Stimulated activated CD8-positive, alpha-beta memory T cell treated with anti-CD3 and anti-CD28 coated beads, Interleukin-2, amount 100 ng/mL, for 1 hour (primary cell): Measurements from ENCODE around the gene SOX5.
"Not testable (repeated sequence)": the region's sequence is repeated elsewhere in the genome, so short reads cannot be mapped to it uniquely, and the experiment has no call there.

Experiments used
- DNase-seq, 2 donors: peaks; one replicate each; pipeline ENCODE4 v3.0.0-alpha.2; 2020; ENCODE audit warnings: low read depth in 2 of 2

SOX5 gene

DNA sequence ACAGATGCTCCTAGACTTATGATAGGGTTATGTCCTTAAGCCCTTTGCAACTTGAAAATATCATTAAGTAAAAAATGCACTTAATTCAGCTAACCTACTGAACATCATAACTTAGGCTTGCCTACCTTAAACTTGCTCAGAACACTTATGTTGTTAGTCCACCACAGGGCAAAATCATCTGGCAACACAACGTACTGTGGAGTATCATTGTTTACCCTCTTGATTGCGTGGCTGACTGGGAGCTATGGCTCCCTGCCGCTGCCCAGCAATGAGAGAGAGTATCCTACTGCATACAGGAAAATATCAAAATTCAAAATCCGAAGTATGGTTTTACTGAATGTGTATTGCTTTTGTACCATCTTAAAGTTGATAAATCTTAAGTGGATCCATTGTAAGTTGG lies 105.5 kb downstream of the SOX5 start:
- no peak for DNase-seq

DNA sequence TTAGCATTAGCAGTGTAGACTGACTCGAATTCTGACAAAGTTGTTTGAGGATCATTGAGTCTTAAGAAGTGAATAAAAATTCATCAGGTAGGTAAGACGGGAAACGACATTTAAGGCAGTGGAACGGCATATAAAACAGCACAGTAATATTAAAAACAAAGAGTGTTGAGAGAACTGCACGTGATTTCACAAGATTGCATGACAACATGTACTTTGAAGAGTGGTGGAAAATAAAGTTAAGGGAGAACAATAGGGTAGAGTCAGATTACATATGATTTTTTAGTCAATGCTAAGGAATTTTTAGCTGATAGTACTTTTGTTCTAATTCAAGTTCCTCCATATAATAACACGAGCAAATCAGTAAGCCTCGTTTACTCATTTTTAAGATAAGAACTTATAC lies 115.4 kb downstream of the SOX5 start:
- DNase-seq, result no peak

DNA sequence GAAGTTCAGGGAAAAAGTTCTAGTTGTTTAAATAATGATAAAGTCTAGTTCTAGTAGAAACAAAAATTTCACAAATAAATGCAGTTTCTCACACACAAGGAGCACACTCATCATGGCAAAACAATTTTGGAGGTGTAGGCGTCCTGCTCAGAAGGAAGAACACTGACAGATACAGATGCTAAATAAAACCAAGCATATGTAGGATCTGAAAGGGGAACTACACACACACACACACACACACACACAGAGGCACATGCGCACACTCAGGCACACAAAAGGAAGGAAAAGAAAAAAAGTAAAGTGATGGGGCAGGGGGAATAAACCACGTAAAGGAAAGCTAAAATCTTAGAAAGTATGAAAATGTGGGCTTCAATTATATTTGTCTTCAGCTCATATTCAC lies 117.7 kb downstream of the SOX5 start:
- DNase-seq, result no peak

DNA sequence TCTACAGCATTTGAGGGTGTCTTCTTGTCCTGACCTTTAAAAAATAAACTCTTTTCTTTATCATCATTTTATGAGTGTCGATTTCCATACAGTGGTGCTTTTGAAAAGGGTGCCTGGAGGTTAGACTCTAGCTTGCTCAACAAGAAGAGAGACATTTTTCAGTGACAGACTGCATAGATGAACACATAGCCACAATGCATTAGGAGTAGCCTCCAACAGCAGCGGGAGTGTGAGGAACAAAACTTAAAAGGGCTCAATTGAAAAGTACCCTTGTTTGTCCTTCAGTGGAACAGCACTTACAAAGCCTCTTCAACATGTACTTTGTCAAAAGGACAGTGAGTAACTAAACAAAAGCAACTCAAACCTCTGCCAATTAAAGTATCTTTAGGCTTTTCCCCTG lies 119.3 kb downstream of the SOX5 start:
- DNase-seq, result no peak

DNA sequence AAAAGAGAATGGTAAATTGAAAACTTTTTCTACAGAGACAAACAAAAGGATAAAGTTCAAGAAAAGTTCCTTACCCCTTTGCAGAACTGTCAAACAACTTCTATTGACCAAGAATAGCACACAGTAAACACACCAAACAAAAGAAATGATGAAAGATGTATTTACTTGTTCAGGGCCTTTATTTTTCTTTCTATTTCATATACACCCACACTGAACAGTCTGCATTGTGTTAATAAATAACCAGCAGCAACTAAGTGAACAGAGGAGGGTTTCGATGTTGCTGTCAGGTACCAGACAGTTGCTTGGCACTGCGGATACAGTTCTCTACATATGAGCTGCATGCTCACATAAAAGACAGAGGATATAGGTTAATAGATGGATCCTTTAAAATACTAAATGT lies 122.1 kb downstream of the SOX5 start:
- no peak for DNase-seq

DNA sequence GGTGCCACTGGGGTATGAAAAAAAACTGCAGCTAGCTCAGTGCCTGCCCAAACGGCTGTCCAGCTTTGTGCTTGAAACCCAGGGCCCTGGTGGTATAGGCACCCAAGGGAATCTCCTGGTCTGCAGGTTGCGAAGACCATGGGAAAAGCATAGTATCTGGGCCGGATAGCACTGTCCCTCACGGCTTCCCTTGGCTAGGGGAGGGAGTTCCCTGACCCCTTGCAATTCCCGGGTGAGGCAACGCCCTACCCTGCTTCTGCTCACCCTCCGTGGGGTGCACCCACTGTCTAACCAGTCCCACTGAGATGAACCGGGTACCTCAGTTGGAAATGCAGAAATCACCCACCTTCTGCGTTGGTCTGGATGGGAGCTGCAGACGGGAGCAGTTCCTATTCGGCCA lies 124.3 kb downstream of the SOX5 start:
- DNase-seq, result not testable (repeated sequence)

DNA sequence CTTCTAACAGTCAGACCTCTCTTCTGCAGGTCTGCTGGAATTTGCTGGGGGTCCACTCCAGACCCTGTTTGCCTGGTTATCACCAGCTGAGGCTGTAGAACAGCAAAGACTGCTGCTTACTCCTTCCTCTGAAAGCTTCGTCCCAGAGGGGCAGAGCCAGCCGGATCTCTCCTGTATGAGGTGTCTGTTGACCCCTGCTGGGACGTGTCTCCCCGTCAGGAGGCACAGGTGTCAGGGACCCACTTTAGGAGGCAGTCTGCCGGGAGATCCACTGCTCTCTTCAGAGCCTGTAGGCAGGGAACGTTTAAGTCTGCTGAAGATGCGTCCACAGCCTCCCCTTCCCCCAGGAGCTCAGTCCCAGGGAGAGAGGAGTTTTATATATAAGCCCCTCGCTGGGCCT lies 125.1 kb downstream of the SOX5 start:
- DNase-seq, result no peak

DNA sequence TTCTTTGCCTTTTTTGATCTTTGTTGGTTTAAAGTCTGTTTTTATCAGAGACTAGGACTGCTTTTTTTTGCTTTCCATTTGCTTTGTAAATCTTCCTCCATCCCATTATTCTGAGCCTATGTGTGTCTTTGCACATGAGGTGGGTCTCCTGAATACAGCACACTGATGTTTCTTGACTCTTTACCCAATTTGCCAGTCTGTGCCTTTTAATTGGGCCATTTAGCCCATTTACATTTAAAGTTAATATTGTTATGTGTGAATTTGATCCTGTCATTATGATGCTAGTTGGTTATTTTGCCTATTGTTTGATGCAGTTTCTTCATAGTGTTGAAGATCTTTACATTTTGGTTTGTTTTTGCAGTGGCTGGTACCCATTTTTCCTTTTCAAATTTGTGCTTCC lies 126.6 kb downstream of the SOX5 start:
- not testable (repeated sequence) for DNase-seq

DNA sequence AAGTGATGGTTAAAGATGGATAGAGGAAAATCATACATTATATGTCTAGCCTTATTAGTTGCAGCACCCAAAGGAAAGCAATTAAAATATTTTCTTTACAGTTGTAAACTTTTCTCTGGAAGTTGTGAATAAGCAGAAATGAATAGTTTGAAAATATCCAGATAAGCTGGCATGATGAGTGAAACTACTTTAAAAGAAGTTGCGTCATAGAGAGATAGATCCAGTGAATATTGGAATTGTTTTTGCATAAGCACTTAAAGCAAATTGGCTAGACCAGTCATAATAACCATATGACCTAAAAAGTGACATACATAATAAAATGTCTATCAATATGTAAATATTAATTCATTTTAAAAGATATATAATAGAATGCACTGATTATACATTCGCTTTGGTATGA lies 132.1 kb downstream of the SOX5 start:
- DNase-seq, result no peak

DNA sequence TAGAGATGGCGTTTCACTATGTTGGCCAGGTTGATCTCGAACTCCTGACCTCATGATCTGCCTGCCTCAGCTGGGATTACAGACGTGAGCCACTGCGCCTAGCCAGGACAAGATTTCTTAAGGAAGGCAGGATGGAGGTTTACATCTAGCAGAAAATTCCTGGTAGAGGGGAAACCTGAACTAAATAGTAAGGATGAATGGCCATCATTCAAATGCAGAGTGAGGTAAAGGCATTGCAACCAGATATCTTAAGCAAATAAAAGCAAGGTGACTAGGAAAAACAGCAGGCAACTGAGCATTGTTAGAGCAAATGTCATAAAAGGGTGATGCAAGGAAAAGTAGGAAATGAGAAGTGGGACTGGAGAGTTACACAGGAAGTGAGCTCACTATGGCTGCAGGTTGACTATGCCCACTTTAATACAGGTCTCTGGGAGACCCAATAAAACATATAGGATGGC lies 133.0 kb downstream of the SOX5 start:
- no peak for DNase-seq

DNA sequence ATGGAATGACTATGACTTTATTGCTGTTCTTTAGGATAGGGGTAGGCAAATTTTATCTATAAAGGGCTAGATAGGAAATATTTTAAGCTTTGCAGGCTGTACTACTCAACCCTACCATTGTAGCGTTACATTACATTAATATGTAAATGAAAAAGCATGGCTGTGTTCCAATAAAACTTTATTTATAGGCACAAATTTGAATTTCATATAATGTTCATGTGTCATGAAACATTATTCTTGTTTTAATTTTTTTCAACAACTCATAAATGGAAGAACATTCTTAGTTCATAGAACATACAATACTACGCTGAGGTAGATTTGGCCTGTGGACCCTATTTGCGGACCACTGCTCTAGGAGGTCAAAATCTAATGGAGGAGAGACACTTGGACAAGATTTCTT lies 133.7 kb downstream of the SOX5 start:
- no peak for DNase-seq

DNA sequence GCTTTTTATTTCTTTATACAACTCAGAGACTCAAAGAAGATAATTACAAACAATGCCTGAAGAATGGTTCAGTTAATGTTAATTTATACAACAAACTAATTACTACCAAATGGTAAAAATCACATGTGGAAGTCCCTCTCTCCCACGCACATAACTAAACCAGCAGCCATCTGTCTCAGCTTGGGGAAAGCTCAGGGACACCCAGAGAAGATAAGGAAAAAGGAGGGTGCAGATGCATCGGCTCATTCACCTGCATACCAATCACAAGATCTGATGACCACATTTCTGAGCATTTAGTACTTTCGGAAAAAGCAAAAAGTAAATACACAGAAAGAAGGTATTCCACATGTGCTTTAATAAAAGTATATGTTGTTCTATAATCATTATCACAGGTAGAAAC lies 136.3 kb downstream of the SOX5 start:
- no peak for DNase-seq

DNA sequence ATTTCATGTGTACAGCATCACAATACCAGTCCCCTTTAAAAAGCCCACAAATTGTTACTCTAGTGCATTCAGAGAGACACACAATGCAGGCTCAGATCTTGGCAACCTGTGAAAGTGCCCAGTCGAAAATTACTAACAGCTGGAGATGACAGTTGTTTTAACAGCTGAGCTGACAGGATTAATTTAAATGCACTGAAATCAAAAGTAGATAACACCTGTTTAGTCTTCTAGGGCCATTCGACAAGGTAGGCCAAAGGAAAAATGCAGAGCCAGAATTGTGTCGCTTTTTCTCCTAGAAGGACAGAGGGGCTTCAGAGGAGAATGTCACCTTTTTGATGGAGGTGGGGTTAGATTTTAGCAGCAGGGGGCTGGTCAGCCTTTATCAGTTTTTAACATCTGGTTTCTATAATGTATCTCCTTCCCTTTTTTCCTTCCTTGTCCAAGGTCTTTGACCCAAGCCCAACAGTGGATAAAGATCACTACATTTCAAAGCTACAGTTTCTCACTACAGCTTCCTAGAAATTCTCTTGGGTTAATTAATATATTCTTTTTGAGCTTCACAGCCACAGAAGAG lies 139.1 kb downstream of the SOX5 start:
- no peak for DNase-seq

DNA sequence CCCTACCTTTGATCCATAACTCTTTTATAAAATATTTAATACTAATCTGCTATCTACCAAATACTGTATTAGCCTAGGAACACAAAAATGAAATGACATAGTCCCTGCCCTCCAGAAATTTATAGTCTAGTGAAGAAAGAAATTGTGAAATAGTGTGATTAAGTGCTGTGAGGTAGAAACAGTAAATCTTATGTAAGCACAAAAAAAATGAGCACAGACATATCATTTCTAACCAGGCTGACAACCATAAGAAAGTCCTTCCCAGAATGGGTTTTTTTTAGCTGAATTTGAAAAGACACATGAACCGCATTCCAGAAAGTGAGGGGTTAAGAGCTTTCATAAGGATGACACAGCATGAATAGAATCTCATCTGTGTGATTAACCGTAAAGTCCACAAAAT lies 145.9 kb downstream of the SOX5 start:
- DNase-seq, result no peak

DNA sequence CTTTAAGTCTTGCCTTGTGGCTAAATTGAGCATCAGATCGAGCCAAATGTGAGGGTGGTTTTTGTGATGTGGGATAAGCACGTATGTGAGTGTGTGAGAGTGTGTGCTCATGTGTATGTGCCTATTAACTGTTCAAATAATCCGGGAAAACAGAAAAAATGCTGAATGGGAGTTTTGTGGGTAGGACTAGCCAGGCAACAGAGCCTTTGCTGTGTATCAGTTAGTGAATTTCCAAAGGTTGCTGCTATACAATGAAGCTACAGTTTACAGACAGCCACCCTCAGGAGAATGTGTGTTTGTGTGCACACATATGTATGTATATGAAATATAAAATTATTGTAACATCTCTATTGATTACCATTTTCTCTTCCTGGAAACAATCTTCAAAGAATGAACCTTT lies 154.0 kb downstream of the SOX5 start:
- no peak for DNase-seq

DNA sequence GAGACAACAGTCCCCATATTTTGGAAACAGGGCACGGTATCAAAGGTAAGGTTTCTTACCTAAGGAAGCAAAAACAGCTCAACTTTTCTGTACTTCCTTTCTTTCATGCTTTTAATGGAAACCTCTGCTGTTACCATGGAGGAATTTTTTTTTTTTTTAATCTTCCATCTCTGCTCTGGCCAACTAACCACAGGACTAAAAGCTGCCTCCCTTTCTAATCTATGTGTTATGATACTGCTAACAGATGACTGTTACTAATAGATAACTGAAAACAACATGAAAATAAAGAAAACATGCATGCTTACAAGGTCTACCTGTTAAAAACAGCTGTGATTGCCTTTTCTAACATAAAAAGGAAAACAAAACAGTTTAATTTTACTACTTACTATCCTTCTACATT lies 168.4 kb downstream of the SOX5 start:
- no peak for DNase-seq

DNA sequence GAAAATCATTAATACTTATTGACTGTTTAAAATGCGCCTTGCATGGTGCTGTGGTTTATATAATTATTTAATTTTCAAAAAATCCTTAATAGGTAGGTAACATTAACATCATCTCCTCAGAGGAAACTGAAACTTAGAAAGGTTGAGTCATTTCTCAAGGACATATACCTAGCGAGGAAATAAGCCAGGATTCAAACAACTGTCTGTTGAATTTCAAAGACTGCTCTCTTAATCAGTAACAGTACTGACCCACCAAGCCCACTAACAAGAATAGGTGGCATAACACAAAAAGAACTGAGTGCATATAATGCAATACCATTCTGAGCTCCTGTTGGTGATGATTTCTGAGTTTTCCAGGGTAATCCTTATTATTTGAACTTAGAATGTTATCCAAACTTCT lies 174.3 kb downstream of the SOX5 start:
- DNase-seq, result no peak

DNA sequence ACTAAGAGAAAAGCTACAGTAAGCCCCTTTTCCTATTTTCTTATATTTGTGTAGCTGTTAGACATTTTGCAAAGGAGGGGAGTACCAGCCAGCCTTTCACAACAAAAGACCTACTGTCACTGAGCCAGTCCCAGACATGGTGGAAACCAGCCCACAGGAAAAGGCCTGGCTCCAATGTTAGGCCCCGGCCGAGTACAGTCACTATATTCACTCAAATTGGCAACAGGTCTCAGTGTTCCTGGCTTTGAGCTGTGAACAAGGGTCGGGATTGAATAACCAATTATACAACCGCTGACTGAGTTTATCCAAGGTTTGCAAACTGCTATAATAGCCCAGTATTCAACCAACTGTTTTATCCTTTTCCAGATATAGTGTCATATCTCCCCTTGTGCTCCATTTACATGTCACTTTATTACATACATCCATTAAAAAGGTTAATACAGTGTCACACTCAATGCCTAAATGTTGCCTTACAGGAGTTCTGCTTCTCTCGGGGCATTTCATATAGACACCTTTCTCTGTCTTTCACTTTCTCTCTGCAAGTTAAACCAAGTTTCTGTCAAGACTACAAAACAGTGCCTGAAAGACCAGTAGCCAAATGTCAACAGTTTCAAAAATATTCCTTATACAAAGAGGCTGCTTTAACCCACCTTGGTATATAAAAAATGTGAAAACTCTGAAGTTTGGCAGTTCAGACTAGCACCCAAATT lies 178.1 kb downstream of the SOX5 start:
- no peak for DNase-seq

DNA sequence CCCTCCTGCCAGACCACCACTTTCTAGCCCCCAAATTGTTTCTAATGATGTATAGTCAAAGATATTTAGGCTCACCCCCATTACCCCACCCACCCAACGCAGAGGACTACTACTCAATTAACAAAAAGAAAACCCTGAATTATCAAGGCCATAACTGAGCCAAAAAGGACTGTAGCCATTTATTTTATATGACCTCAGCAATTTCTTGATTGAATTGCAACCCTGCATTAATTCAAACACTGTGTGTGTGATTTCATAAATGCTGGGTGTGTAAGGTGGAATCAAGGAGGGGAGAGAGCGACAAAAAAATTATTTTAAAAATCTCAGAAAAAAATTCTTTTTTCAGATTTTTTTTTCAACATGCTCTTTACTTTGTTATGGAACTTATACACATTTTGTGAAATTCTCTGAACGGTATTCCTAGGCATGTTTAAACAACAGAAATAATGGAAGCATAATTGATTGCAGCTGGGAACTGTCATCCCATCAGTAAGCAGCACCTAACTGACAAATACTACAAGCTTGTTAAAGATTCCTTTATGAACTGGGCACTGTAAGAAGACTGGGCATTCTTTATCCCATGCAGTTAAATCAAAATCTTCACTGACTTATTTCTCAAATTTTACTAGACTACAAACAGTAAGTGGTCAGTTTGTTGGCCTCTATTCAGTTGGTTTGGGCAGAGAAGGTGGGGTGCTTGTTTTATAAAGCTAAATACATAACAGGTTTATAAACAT lies 179.1 kb downstream of the SOX5 start:
- DNase-seq, result no peak

DNA sequence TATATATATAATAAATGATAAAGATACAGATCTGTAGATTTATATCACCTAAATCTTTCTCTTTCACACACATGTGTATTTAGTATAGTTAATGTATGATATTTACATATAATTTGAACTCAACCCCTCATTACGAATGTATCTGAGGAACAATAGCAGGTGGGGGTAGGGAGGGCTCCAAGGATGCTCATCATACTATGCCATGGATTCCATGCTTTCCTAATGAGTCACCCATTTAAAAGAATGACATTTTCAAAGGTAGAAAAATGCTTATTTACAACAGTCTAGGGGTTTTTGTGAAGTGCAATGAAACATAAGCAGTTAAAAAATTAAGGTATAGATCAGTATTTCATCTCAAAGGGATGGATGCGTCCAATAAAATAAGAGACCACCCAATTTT lies 181.6 kb downstream of the SOX5 start:
- no peak for DNase-seq

DNA sequence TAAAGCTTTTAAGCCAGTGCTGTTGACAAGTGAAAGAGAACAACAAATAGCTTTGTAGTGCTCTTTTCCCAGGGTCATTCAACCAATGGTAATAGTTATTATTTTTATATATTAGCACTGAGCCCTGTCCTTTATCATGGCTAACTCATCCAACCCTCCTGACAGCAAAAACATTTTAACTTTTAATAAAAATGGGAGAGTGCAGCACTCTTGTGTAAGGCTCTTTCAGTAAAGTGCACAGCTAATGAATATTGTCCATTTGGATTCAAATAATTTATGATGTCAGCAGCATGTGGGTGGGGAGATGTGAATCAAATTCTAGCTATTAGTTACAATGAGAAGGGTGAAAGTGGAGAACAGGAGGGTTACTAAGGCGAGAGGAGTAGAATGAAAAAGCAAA lies 185.7 kb downstream of the SOX5 start:
- no peak for DNase-seq

DNA sequence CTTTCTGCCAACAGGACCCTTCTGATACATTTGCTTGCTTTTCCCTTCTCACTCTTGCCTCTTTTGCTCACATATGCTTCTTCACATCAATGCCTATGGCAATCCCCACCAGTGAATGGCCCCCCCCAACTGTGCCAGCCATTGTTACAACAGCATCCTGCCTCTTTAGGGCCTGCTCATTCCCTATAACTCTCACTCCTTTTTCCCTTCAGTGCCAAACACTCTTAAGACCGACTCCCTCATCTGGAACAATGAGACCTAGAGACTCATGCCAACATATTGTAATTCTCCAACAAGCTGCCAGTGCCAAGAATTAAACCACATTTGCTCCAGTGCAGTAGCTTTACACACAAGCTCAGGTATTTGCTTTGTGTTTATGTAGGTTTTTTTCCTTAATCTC lies 189.0 kb downstream of the SOX5 start:
- DNase-seq, result no peak

DNA sequence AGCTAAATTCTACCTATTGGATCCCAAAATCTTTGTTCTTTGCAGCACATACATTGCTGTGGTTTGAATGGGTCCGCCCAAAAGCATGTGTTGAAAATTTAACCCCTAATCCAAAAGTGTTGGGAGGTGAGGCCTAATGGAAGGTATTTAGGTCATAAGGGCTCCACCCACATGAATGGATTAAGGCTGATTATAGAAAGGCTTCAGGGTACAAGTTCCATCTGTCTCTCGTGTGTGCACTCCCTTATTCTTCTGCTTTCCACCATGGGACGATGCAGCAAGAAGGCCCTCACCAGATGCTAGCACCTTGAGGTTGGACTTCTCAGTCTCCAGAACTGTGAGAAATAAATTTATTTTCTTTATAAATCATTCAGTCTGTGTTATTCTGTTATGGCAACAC lies 190.9 kb downstream of the SOX5 start:
- no peak for DNase-seq
